B cell (primary cell): Measurements from ENCODE around the gene RAD51D. TPM values are rescaled to one million over a fixed set of nuclear protein-coding genes. Genes with fewer than 3 reads are reported as not detected.

ENCODE experiments used
- ATAC-seq: fragments of 200-7000 bp; cut with Tn5 transposase; one replicate; pipeline ENCODE4 v1.10.0; 2021; ENCODE audit warnings: low read depth, mild to moderate bottlenecking, moderate number of reproducible peaks, moderate library complexity
- CTCF ChIA-PET: fragments of 350-600 bp; sonication (Branson Sonifier 250); formaldehyde crosslinking; loops from one replicate; lab custom pipeline; 2021; ENCODE audit warnings: antibody characterized with exemption, inconsistent platforms; lab: Charles Lee
- POLR2A ChIA-PET: fragments of 350-600 bp; sonication (Branson Sonifier 250); formaldehyde crosslinking; loops from one replicate; lab custom pipeline; 2021; ENCODE audit warnings: antibody characterized with exemption; lab: Charles Lee
- DNase-seq: peaks from one replicate; pipeline ENCODE4 v3.0.0; 2013
- H2AFZ ChIP-seq: 2 replicates; pipeline ENCODE4 v1.6.1; 2012; ENCODE audit warnings: mild to moderate bottlenecking, low read depth, low read length; ENCODE audit not compliant: insufficient read depth, poor library complexity, severe bottlenecking
- H3K27ac ChIP-seq, 2 donors: 1 replicate in 1 of 2; 2 replicates in 1 of 2; pipeline ENCODE4 v1.5.1; 2012 to 2013; ENCODE audit warnings: low read length in 2 of 2, mild to moderate bottlenecking in 2 of 2, moderate library complexity in 1 of 2
- H3K27me3 ChIP-seq, 4 experiments: fragments of 200-600 bp in 1 of 4; sonication (generic) in 1 of 4; replicated peaks in 1 of 4; 1 replicate in 2 of 4; 2 replicates in 2 of 4; pipeline versions ENCODE4 v1.6.1 to v1.7.0; 2013 to 2016; ENCODE audit warnings: low read length in 3 of 4, mild to moderate bottlenecking in 2 of 4, mixed read lengths in 1 of 4, moderate library complexity in 1 of 4; ENCODE audit not compliant: insufficient read depth in 4 of 4, control insufficient read depth in 3 of 4; ENCODE audit errors: control extremely low read depth in 1 of 4
- H3K36me3 ChIP-seq, 2 experiments: replicated peaks in 1 of 2; 1 replicate in 1 of 2; 2 replicates in 1 of 2; pipeline versions ENCODE4 v1.6.1 to v1.7.1; 2013; ENCODE audit warnings: low read length in 1 of 2; ENCODE audit not compliant: insufficient read depth in 2 of 2, control insufficient read depth in 1 of 2; ENCODE audit errors: control extremely low read depth in 1 of 2, extremely low read depth in 1 of 2
- H3K4me1 ChIP-seq, 2 donors: fragments of 200-600 bp in 1 of 2; sonication (generic) in 1 of 2; 1 replicate in 1 of 2; 2 replicates in 1 of 2; pipeline versions ENCODE4 v1.5.1 to v1.6.1; 2013 to 2017; ENCODE audit warnings: low read length in 2 of 2; ENCODE audit not compliant: control insufficient read depth in 2 of 2, insufficient read depth in 2 of 2
- H3K4me2 ChIP-seq: replicated peaks from 2 replicates; pipeline ENCODE3; 2012; ENCODE audit warnings: mild to moderate bottlenecking, low read depth, low read length; ENCODE audit not compliant: poor library complexity, severe bottlenecking
- H3K4me3 ChIP-seq, 5 experiments: fragments of 200-600 bp in 1 of 5; sonication (generic) in 1 of 5; 1 replicate in 3 of 5; 2 replicates in 2 of 5; pipeline versions ENCODE4 v1.5.1 to v1.7.0; 2011 to 2016; ENCODE audit warnings: low read length in 4 of 5, mild to moderate bottlenecking in 4 of 5, low read depth in 2 of 5, control low read depth in 1 of 5, moderate library complexity in 1 of 5; ENCODE audit not compliant: insufficient read depth in 1 of 5; ENCODE audit errors: control extremely low read depth in 1 of 5, extremely low read depth in 1 of 5
- H3K79me2 ChIP-seq: fragments of 200-600 bp; sonication (generic); one replicate; pipeline ENCODE4 v1.6.0; 2016; ENCODE audit warnings: low read length; ENCODE audit not compliant: control insufficient read depth, insufficient read depth
- H3K9ac ChIP-seq: fragments of 200-600 bp; sonication (generic); 2 replicates; pipeline ENCODE4 v1.6.1; 2017; ENCODE audit warnings: mild to moderate bottlenecking, low read length, moderate library complexity
- H3K9me3 ChIP-seq, 3 donors: one replicate each; pipeline versions ENCODE4 v1.6.1 to v1.7.1; 2013; ENCODE audit warnings: low read length in 2 of 3; ENCODE audit not compliant: control insufficient read depth in 2 of 3, insufficient read depth in 1 of 3; ENCODE audit errors: control extremely low read depth in 1 of 3
- H4K20me1 ChIP-seq: 2 replicates; pipeline ENCODE4 v1.6.0; 2012; ENCODE audit warnings: mild to moderate bottlenecking, low read length; ENCODE audit not compliant: insufficient read depth, control insufficient read depth, poor library complexity, severe bottlenecking
- H3K27ac Mint-ChIP-seq: one replicate; pipeline ENCODE4 v1.8.0; 2021; ENCODE audit warnings: mixed read lengths
- H3K27me3 Mint-ChIP-seq: one replicate; pipeline ENCODE4 v1.8.0; 2021; ENCODE audit warnings: mixed read lengths
- H3K4me1 Mint-ChIP-seq: one replicate; pipeline ENCODE4 v1.8.0; 2021; ENCODE audit warnings: mixed read lengths
- H3K4me3 Mint-ChIP-seq: one replicate; pipeline ENCODE4 v1.8.0; 2021; ENCODE audit warnings: mixed read lengths
- H3K9me3 Mint-ChIP-seq: one replicate; pipeline ENCODE4 v1.8.0; 2022; ENCODE audit warnings: mixed read lengths; ENCODE audit not compliant: insufficient read depth
- EZH2 ChIP-seq: IDR thresholded peaks from 2 replicates; pipeline ENCODE4 v1.6.1; 2012; ENCODE audit warnings: borderline replicate concordance, low read depth, mild to moderate bottlenecking, moderate library complexity, low read length; ENCODE audit not compliant: insufficient read depth, poor library complexity, severe bottlenecking
- WGBS: methylation state at CpG from one replicate; pipeline ENCODE4 v1.1.5; 2013; ENCODE audit warnings: missing lambda C conversion rate; ENCODE audit not compliant: insufficient coverage; 5-methylcytosine and 5-hydroxymethylcytosine counted together
- intact Hi-C: fragments of 100-400 bp; cut with micrococcal nuclease; formaldehyde crosslinking; loops from one replicate; pipeline ENCODE4 v1.10.0; 2022
- polyA plus RNA-seq: library from polyadenylated mRNA; depleted of rRNA; stranded (reverse); fragments of >200 nt; gene quantifications from 2 replicates; pipeline ENCODE4 v1.2.3, GENCODE V29; 2012
- total RNA-seq, 2 donors: library from RNA; stranded (reverse); fragments of 120-200 nt in 1 of 2; gene quantifications; 1 replicate in 1 of 2; 2 replicates in 1 of 2; pipeline versions ENCODE4 v1.2.3 to v1.2.4, GENCODE V29; 2013 to 2022
- TF ChIP-seq, protein P1 (sequence below): fragments of 200-600 bp; IDR thresholded peaks from one replicate; pipeline ENCODE4 v1.8.0; 2022; ENCODE audit warnings: antibody characterized with exemption, mild to moderate bottlenecking

Gene RAD51D
- total and polyA plus RNA-seq, 2 donors (not counting 1 experiment from before 2014, with no cell fraction given) = 12.8 to 29.4 TPM

GRCh38 chr17:35051579-35052240, 68.0 kb downstream of the RAD51D start:
- Histone ChIP-seq H2AFZ (peak overlapping the region; percentile 70), H3K27ac (peak overlapping the region; percentile 43 to 89), H3K4me2 (peak overlapping the region; percentile 69), H3K9ac (peak overlapping the region; percentile 48), H3K27me3 (no peaks in the 10 kb centered on the region), H3K79me2 (peaks cover 51% of the 10 kb centered on the region), H3K36me3 (no peaks in the 10 kb centered on the region), H3K4me1 (peaks cover 29 to 35% of the 10 kb centered on the region in 2 donors), H4K20me1 (no peaks in the 10 kb centered on the region), H3K9me3 (no peaks in the 10 kb centered on the region), H3K4me3 (peak overlapping the region in 3 of 5 experiments; percentile 16 to 70 (median 35))
- intact Hi-C loops = loop anchor here (2.0 kb wide), 1 partner anchor 37 kb away; no protein-coding TSS in a partner anchor
- no peaks in the 10 kb centered on the region for H3K9me3 Mint-ChIP-seq
- DNase-seq = peak; percentile 34
- ChIA-PET CTCF (no interaction called here), POLR2A (interaction anchor here (1.8 kb wide), 1 partner anchor 12 kb away, joined by 5 read pairs; the partner anchor contains the start of gene RFFL)
- peak; percentile 25 for ATAC-seq
- H3K4me3 Mint-ChIP-seq = peak overlapping the region; percentile 75
- H3K27ac Mint-ChIP-seq = peak overlapping the region; percentile 85
- TF ChIP-seq, protein P1, sequence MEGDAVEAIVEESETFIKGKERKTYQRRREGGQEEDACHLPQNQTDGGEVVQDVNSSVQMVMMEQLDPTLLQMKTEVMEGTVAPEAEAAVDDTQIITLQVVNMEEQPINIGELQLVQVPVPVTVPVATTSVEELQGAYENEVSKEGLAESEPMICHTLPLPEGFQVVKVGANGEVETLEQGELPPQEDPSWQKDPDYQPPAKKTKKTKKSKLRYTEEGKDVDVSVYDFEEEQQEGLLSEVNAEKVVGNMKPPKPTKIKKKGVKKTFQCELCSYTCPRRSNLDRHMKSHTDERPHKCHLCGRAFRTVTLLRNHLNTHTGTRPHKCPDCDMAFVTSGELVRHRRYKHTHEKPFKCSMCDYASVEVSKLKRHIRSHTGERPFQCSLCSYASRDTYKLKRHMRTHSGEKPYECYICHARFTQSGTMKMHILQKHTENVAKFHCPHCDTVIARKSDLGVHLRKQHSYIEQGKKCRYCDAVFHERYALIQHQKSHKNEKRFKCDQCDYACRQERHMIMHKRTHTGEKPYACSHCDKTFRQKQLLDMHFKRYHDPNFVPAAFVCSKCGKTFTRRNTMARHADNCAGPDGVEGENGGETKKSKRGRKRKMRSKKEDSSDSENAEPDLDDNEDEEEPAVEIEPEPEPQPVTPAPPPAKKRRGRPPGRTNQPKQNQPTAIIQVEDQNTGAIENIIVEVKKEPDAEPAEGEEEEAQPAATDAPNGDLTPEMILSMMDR = no peak
- no peak for TF ChIP-seq EZH2
- WGBS = 0% methylated on average over 1 of the region's 6 CpGs
- H3K27me3 Mint-ChIP-seq = no peaks in the 10 kb centered on the region
- peaks cover 51% of the 10 kb centered on the region for H3K4me1 Mint-ChIP-seq

- Mint-ChIP-seq H3K27ac (peak overlapping the region; percentile 85), H3K27me3 (no peaks in the 10 kb centered on the region), H3K4me1 (peaks cover 55% of the 10 kb centered on the region), H3K9me3 (no peaks in the 10 kb centered on the region), H3K4me3 (peak overlapping the region; percentile 75)
- no peaks in the 10 kb centered on the region for H3K36me3 ChIP-seq
- intact Hi-C loops = loop anchor here (2.0 kb wide), 1 partner anchor 38 kb away; no protein-coding TSS in a partner anchor
- H3K27me3 ChIP-seq = no peaks in the 10 kb centered on the region
- peak; percentile 71 for DNase-seq
- H3K9ac ChIP-seq = peak overlapping the region; percentile 48
- no peaks in the 10 kb centered on the region for H4K20me1 ChIP-seq
- CTCF ChIA-PET = interaction anchor here (0.8 to 1.3 kb wide), 2 partner anchors 12 to 39 kb away, joined by 4 to 6 read pairs; partner anchors contain the start of gene RFFL
- TF ChIP-seq, protein P1 = no peak
- no peak for TF ChIP-seq EZH2
- peak overlapping the region; percentile 43 to 89 for H3K27ac ChIP-seq
- H3K9me3 ChIP-seq = no peaks in the 10 kb centered on the region
- ATAC-seq = peak; percentile 84
- WGBS = 0% methylated on average over 1 of the region's 2 CpGs
- H3K79me2 ChIP-seq = peaks cover 48% of the 10 kb centered on the region
- peak overlapping the region in 3 of 5 experiments; percentile 16 to 70 (median 35) for H3K4me3 ChIP-seq
- H3K4me1 ChIP-seq = peaks cover 34 to 40% of the 10 kb centered on the region in 2 donors
- POLR2A ChIA-PET = interaction anchor here (0.6 to 1.8 kb wide), 3 partner anchors 9 to 20 kb away, joined by 3 to 7 read pairs (median 5); partner anchors contain the start of gene RFFL
- peak overlapping the region; percentile 69 for H3K4me2 ChIP-seq
- peak overlapping the region; percentile 70 for H2AFZ ChIP-seq
These were observed 68.5 kb downstream of the RAD51D start for GRCh38 chr17:35051183-35051578.
